ENCODE data around the gene SGCD.

Gene SGCD

GRCh38 chr5:156450778-156451177 is 123.8 kb downstream of the SGCD start:
- no peak overlapping the region for H2AK5ac ChIP-seq (ENCODE audit: low read depth, low read length)
- H3K36me3 ChIP-seq (replicated peaks in 1 of 2; ENCODE audit: control insufficient read depth in 2 of 2, insufficient read depth in 2 of 2, low read length in 2 of 2): no peaks in the 10 kb centered on the region
- H3K4me3 ChIP-seq (ENCODE audit: low read length in 2 of 2): no peak overlapping the region
- H3K79me1 ChIP-seq (ENCODE audit: low read depth, low read length): no peaks in the 10 kb centered on the region
- no peak overlapping the region for H3K14ac ChIP-seq (ENCODE audit: low read length)
- no CpG with 5 or more reads among the region's 2 CpGs for WGBS, 2 donors (ENCODE audit: extremely low coverage in 2 of 2, insufficient read length in 2 of 2, insufficient replicate concordance in 1 of 2)
- no peak overlapping the region for H3K4ac ChIP-seq (ENCODE audit: low read length)
- peaks cover 0 to 2% of the 10 kb centered on the region in 2 donors for H3K4me1 ChIP-seq (ENCODE audit: control insufficient read depth in 2 of 2, insufficient read depth in 1 of 2, low read depth in 1 of 2, low read length in 2 of 2)
- no peak overlapping the region for H3K18ac ChIP-seq (ENCODE audit: low read length)
- H2BK12ac ChIP-seq (ENCODE audit: low read length): no peak overlapping the region
- no peak overlapping the region for H4K8ac ChIP-seq (ENCODE audit: low read depth, low read length)
- H3K9me3 ChIP-seq (replicated peaks in 1 of 2; ENCODE audit: control insufficient read depth in 2 of 2, insufficient read depth in 1 of 2, low read depth in 1 of 2, low read length in 2 of 2): no peaks in the 10 kb centered on the region
- H3K23ac ChIP-seq (ENCODE audit: low read depth, low read length, poor library complexity): no peak overlapping the region
- H2BK15ac ChIP-seq (ENCODE audit: low read length): no peak overlapping the region
- no peak overlapping the region for H3K4me2 ChIP-seq (ENCODE audit: insufficient read depth, low read length, poor library complexity, severe bottlenecking)
- no peak overlapping the region for H3K9ac ChIP-seq (ENCODE audit: low read depth, low read length, poor library complexity)
- H3K27me3 ChIP-seq (ENCODE audit: control insufficient read depth in 3 of 3, insufficient read depth in 3 of 3, low read depth in 1 of 3, low read length in 3 of 3): no peaks in the 10 kb centered on the region
- H4K91ac ChIP-seq (ENCODE audit: low read depth, low read length, poor library complexity): no peak overlapping the region
- DNase-seq (ENCODE audit: low spot score): no peak
- H2AFZ ChIP-seq (ENCODE audit: low read length): no peak overlapping the region
- no peak overlapping the region for H2BK120ac ChIP-seq (ENCODE audit: low read depth, low read length)
- H3K27ac ChIP-seq (replicated peaks; ENCODE audit: low read length): no peak overlapping the region
- no peak overlapping the region for H2BK5ac ChIP-seq (ENCODE audit: low read length)

- no peak overlapping the region for H2BK120ac ChIP-seq (ENCODE audit: low read depth, low read length)
- no peaks in the 10 kb centered on the region for H3K9me3 ChIP-seq (replicated peaks in 1 of 2; ENCODE audit: control insufficient read depth in 2 of 2, insufficient read depth in 1 of 2, low read depth in 1 of 2, low read length in 2 of 2)
- H2BK5ac ChIP-seq (ENCODE audit: low read length): no peak overlapping the region
- H3K4me3 ChIP-seq (ENCODE audit: low read length in 2 of 2): no peak overlapping the region
- no peak overlapping the region for H3K9ac ChIP-seq (ENCODE audit: low read depth, low read length, poor library complexity)
- no peak overlapping the region for H3K4ac ChIP-seq (ENCODE audit: low read length)
- H3K27me3 ChIP-seq (ENCODE audit: control insufficient read depth in 3 of 3, insufficient read depth in 3 of 3, low read depth in 1 of 3, low read length in 3 of 3): no peaks in the 10 kb centered on the region
- no peaks in the 10 kb centered on the region for H3K36me3 ChIP-seq (replicated peaks in 1 of 2; ENCODE audit: control insufficient read depth in 2 of 2, insufficient read depth in 2 of 2, low read length in 2 of 2)
- no peak overlapping the region for H4K8ac ChIP-seq (ENCODE audit: low read depth, low read length)
- no peak overlapping the region for H4K91ac ChIP-seq (ENCODE audit: low read depth, low read length, poor library complexity)
- H2AFZ ChIP-seq (ENCODE audit: low read length): no peak overlapping the region
- DNase-seq (ENCODE audit: low spot score): no peak
- no peak overlapping the region for H3K18ac ChIP-seq (ENCODE audit: low read length)
- no peak overlapping the region for H2BK12ac ChIP-seq (ENCODE audit: low read length)
- no peak overlapping the region for H3K14ac ChIP-seq (ENCODE audit: low read length)
- H3K27ac ChIP-seq (replicated peaks; ENCODE audit: low read length): no peak overlapping the region
- no peak overlapping the region for H3K4me2 ChIP-seq (ENCODE audit: insufficient read depth, low read length, poor library complexity, severe bottlenecking)
- H3K4me1 ChIP-seq (ENCODE audit: control insufficient read depth in 2 of 2, insufficient read depth in 1 of 2, low read depth in 1 of 2, low read length in 2 of 2): peaks cover 0 to 2% of the 10 kb centered on the region in 2 donors
- no peaks in the 10 kb centered on the region for H3K79me1 ChIP-seq (ENCODE audit: low read depth, low read length)
- no CpG with 5 or more reads among the region's 1 CpG for WGBS, 2 donors (ENCODE audit: extremely low coverage in 2 of 2, insufficient read length in 2 of 2, insufficient replicate concordance in 1 of 2)
- no peak overlapping the region for H2AK5ac ChIP-seq (ENCODE audit: low read depth, low read length)
- H2BK15ac ChIP-seq (ENCODE audit: low read length): no peak overlapping the region
- H3K23ac ChIP-seq (ENCODE audit: low read depth, low read length, poor library complexity): no peak overlapping the region
These were observed 124.5 kb downstream of the SGCD start for GRCh38 chr5:156451505-156451904.

GRCh38 chr5:156456857-156457256 is 129.9 kb downstream of the SGCD start:
- no peak overlapping the region for H3K18ac ChIP-seq (ENCODE audit: low read length)
- H3K4me3 ChIP-seq (ENCODE audit: low read length in 2 of 2): no peak overlapping the region
- no peak overlapping the region for H3K4me2 ChIP-seq (ENCODE audit: insufficient read depth, low read length, poor library complexity, severe bottlenecking)
- no peak overlapping the region for H4K8ac ChIP-seq (ENCODE audit: low read depth, low read length)
- no peak for DNase-seq (ENCODE audit: low spot score)
- no peak overlapping the region for H2BK120ac ChIP-seq (ENCODE audit: low read depth, low read length)
- H3K27me3 ChIP-seq (ENCODE audit: control insufficient read depth in 3 of 3, insufficient read depth in 3 of 3, low read depth in 1 of 3, low read length in 3 of 3): no peaks in the 10 kb centered on the region
- no peak overlapping the region for H2BK12ac ChIP-seq (ENCODE audit: low read length)
- H4K91ac ChIP-seq (ENCODE audit: low read depth, low read length, poor library complexity): no peak overlapping the region
- H3K23ac ChIP-seq (ENCODE audit: low read depth, low read length, poor library complexity): no peak overlapping the region
- no peaks in the 10 kb centered on the region for H3K4me1 ChIP-seq (ENCODE audit: control insufficient read depth in 2 of 2, insufficient read depth in 1 of 2, low read depth in 1 of 2, low read length in 2 of 2)
- no peak overlapping the region for H3K14ac ChIP-seq (ENCODE audit: low read length)
- no peak overlapping the region for H3K9ac ChIP-seq (ENCODE audit: low read depth, low read length, poor library complexity)
- no peaks in the 10 kb centered on the region for H3K9me3 ChIP-seq (replicated peaks in 1 of 2; ENCODE audit: control insufficient read depth in 2 of 2, insufficient read depth in 1 of 2, low read depth in 1 of 2, low read length in 2 of 2)
- H2BK15ac ChIP-seq (ENCODE audit: low read length): no peak overlapping the region
- no peak overlapping the region for H2BK5ac ChIP-seq (ENCODE audit: low read length)
- H3K36me3 ChIP-seq (replicated peaks in 1 of 2; ENCODE audit: control insufficient read depth in 2 of 2, insufficient read depth in 2 of 2, low read length in 2 of 2): no peaks in the 10 kb centered on the region
- no peak overlapping the region for H3K27ac ChIP-seq (replicated peaks; ENCODE audit: low read length)
- no peak overlapping the region for H2AFZ ChIP-seq (ENCODE audit: low read length)
- no peak overlapping the region for H2AK5ac ChIP-seq (ENCODE audit: low read depth, low read length)
- no peaks in the 10 kb centered on the region for H3K79me1 ChIP-seq (ENCODE audit: low read depth, low read length)
- H3K4ac ChIP-seq (ENCODE audit: low read length): no peak overlapping the region

GRCh38 chr5:156459812-156460385 is 132.9 kb downstream of the SGCD start:
- H3K4me2 ChIP-seq (ENCODE audit: insufficient read depth, low read length, poor library complexity, severe bottlenecking): no peak overlapping the region
- WGBS, 2 donors (ENCODE audit: extremely low coverage in 2 of 2, insufficient read length in 2 of 2, insufficient replicate concordance in 1 of 2): no CpG with 5 or more reads among the region's 1 CpG
- H2BK12ac ChIP-seq (ENCODE audit: low read length): no peak overlapping the region
- H2AFZ ChIP-seq (ENCODE audit: low read length): no peak overlapping the region
- no peak overlapping the region for H3K9ac ChIP-seq (ENCODE audit: low read depth, low read length, poor library complexity)
- H3K36me3 ChIP-seq (replicated peaks in 1 of 2; ENCODE audit: control insufficient read depth in 2 of 2, insufficient read depth in 2 of 2, low read length in 2 of 2): no peaks in the 10 kb centered on the region
- H2BK120ac ChIP-seq (ENCODE audit: low read depth, low read length): no peak overlapping the region
- no peaks in the 10 kb centered on the region for H3K27me3 ChIP-seq (ENCODE audit: control insufficient read depth in 3 of 3, insufficient read depth in 3 of 3, low read depth in 1 of 3, low read length in 3 of 3)
- no peak overlapping the region for H2AK5ac ChIP-seq (ENCODE audit: low read depth, low read length)
- no peak overlapping the region for H2BK15ac ChIP-seq (ENCODE audit: low read length)
- H2BK5ac ChIP-seq (ENCODE audit: low read length): no peak overlapping the region
- no peak for DNase-seq (ENCODE audit: low spot score)
- no peaks in the 10 kb centered on the region for H3K79me1 ChIP-seq (ENCODE audit: low read depth, low read length)
- no peak overlapping the region for H4K91ac ChIP-seq (ENCODE audit: low read depth, low read length, poor library complexity)
- H3K4me1 ChIP-seq (ENCODE audit: control insufficient read depth in 2 of 2, insufficient read depth in 1 of 2, low read depth in 1 of 2, low read length in 2 of 2): no peaks in the 10 kb centered on the region
- H4K8ac ChIP-seq (ENCODE audit: low read depth, low read length): no peak overlapping the region
- no peak overlapping the region for H3K4ac ChIP-seq (ENCODE audit: low read length)
- no peak overlapping the region for H3K14ac ChIP-seq (ENCODE audit: low read length)
- no peak overlapping the region for H3K23ac ChIP-seq (ENCODE audit: low read depth, low read length, poor library complexity)
- H3K4me3 ChIP-seq (ENCODE audit: low read length in 2 of 2): no peak overlapping the region
- no peak overlapping the region for H3K27ac ChIP-seq (replicated peaks; ENCODE audit: low read length)
- no peaks in the 10 kb centered on the region for H3K9me3 ChIP-seq (replicated peaks in 1 of 2; ENCODE audit: control insufficient read depth in 2 of 2, insufficient read depth in 1 of 2, low read depth in 1 of 2, low read length in 2 of 2)
- H3K18ac ChIP-seq (ENCODE audit: low read length): no peak overlapping the region

Data from neuronal stem cell (in vitro differentiated cells).